ENCODE data around the gene MTLN.
"Not testable (repeated sequence)": the region's sequence is repeated elsewhere in the genome, so short reads cannot be mapped to it uniquely, and the experiment has no call there.

Gene MTLN

DNA sequence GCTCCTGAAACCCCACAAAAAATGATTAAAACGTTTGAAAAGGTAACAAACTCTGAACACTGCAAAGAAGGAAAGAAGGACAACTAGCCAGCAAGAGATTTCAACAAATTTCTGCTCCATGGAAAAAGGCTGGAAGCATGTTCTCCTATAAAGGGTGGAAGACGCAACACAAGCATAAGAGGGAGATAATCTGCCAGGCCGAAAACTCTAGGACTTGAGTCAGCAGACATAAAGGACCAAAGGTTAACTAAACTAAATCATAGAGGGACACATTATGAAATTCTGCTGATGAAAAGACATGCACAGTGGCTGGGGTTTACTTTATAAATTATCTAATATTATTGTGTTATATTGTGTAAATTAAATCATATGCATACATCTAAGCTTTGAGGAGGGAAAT, 14.3 kb downstream of the MTLN start:
- no peak for DNase-seq (ENCODE audit: low spot score)

GRCh38 chr2:110197452-110197851, 14.9 kb downstream of the MTLN start:
- DNase-seq (ENCODE audit: low spot score): no peak

GRCh38 chr2:110190169-110190568, 22.2 kb downstream of the MTLN start:
- not testable (repeated sequence) for DNase-seq (ENCODE audit: low spot score)

- no peak for DNase-seq (ENCODE audit: low spot score)
Observed at GRCh38 chr2:110182449-110182848, 29.9 kb downstream of the MTLN start.

- DNase-seq (ENCODE audit: low spot score): no peak
Observed at GRCh38 chr2:110180036-110180435, 32.3 kb downstream of the MTLN start.

DNA sequence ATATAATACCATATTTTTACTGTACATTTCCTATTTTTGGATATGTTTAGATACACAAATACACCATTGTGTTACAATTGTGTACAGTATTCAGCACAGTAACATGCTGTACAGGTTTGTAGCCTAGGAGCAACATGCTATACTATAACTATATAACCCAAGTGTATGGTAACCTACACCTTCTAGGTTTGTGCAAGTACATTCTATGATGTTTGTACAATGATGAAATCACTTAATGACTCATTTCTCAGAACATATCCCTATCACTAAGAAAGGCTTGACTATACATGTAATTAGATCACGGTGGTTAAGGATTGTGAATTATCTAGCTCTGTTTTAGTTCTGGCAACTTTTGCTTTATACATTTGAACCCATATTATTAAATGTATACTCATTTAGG, 38.8 kb downstream of the MTLN start:
- no peak for DNase-seq (ENCODE audit: low spot score)

DNA sequence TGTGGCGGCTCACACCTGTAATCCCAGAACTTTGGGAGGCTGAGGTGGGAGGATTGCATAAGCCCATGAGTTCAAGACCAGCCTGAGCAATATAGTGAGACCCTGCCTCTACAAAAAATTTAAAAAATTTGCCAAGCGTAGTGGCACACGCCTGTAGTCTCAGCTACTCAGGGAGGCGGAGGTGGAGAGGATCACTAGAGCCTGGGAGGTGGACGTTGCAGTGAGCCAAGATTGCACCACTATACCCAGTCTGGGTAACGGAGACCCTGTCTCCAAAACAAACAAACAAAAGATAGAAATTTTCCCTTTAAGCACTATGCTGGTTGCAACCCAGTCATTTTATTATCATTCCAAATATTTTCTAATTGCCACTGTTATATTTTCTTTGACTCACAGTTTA, 39.8 kb downstream of the MTLN start:
- DNase-seq (ENCODE audit: low spot score): no peak

GRCh38 chr2:110170102-110170501, 42.2 kb downstream of the MTLN start:
- DNase-seq (ENCODE audit: low spot score): no peak

DNA sequence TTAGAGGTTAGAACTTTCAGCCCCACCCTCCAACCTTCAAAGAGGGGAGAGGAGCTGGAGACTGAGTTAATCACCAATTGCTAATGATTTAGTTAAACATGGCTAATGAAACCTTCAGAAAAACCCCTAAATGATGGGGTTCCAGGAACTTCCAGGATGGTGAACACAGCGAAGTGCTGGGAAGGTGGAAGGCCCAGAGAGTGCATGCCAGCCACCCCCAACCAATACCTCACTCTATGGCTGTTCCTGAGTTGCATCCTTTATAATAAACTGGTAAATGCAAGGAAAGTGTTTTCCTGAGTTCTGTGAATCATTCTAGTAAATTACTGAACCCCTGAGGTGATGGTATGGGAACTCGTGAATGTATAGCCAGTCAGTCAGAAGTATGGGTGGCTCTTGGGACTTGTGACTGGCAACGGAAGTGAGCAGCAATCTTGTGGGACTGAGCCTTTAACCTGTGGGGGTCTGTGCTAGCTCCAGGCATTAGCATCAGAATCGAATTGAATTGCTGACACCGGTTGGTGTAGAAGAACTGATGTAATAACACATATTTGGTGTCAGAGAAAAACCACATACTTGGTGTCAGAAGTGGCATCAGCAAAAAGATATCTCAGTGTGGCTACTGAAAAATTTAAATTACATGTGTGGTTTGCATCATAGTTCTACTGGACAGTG, 44.9 kb downstream of the MTLN start:
- DNase-seq (ENCODE audit: low spot score): peak; percentile 17

DNA sequence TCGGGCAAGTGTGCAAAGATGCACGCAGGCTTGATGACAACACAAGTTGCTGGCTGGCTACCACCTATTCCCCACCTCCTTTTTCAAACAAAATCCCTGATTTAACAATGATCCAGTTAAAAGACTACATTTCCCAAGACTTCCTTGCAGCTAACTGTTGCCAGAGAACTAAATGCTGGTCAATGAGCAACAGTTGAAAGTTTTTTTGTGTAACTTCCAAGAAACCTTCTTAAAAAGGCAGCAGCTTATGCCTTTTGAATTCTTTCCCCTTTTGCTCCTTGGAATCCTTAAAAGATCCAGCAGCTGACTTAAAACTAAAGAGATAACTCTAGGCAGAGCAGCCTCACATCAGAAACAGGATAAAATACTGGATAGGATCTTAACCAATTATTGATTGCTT, 46.1 kb downstream of the MTLN start:
- DNase-seq (ENCODE audit: low spot score): peak; percentile 31
